ENCODE measurements around the gene HPS6. TPM values are rescaled to one million over a fixed set of nuclear protein-coding genes. Genes with fewer than 3 reads are reported as not detected.

HPS6 gene
- total and polyA plus RNA-seq, 9 of the 15 experiments (the other 6 are each of a cell fraction or from before 2014, with no cell fraction given) = 0.45 to 14.0 (median 4.5) TPM

GRCh38 chr10:102040305-102041050 is 24.7 kb upstream of the HPS6 start:
- Histone ChIP-seq H3K4me3 (no peak overlapping the region), H3K79me2 (ENCODE audit: control insufficient read depth, insufficient read depth, low read length) (peaks cover 19% of the 10 kb centered on the region), H4K20me1 (replicated peaks; ENCODE audit: control insufficient read depth, insufficient read depth, low read length) (peaks cover 5% of the 10 kb centered on the region; the same call in 1 of the 2 replicates), H3K4me2 (ENCODE audit: insufficient read depth, low read length) (no peak overlapping the region), H3K9ac (ENCODE audit: insufficient read depth in 1 of 2, low read depth in 2 of 2, low read length in 2 of 2) (no peak overlapping the region), H3K27me3 (ENCODE audit: control insufficient read depth in 2 of 2, insufficient read depth in 2 of 2, low read length in 2 of 2) (no peaks in the 10 kb centered on the region), H3K4me1 (replicated peaks in 1 of 2; ENCODE audit: control insufficient read depth in 2 of 2, insufficient read depth in 2 of 2, low read length in 2 of 2) (no peaks in the 10 kb centered on the region; a peak in 3 of 5 replicates), H3K36me3 (ENCODE audit: control insufficient read depth, insufficient read depth, low read length) (peaks cover 8% of the 10 kb centered on the region; the same call in 1 of the 3 replicates), H2AFZ (ENCODE audit: low read depth, low read length) (no peak overlapping the region), H3K27ac (ENCODE audit: extremely low read depth, low read depth, low read length) (no peak overlapping the region), H3K9me3 (replicated peaks; ENCODE audit: control insufficient read depth, insufficient read depth, low read depth, low read length) (no peaks in the 10 kb centered on the region), H3K9me1 (ENCODE audit: control insufficient read depth, insufficient read depth, low read length) (peaks cover 2% of the 10 kb centered on the region)
- DNase-seq (ENCODE audit: extremely low read depth in 1 of 4, low spot score in 3 of 4) (peak in 3 of 4 experiments; percentile 2 to 4 (median 3)), ATAC-seq (no peak), FAIRE-seq (no peak)
- intact Hi-C loops (cut with micrococcal nuclease) (no loop called here), in situ Hi-C loops (cut with MboI) (loop anchor here (5.0 to 25.0 kb wide), 2 partner anchors 203 to 1053 kb away; partner anchors contain the start of genes LZTS2, MRPL43 and TWNK)
- 33% methylated on average over 7 of the region's 7 CpGs for WGBS (ENCODE audit: insufficient coverage, low coverage, missing lambda C conversion rate)
- POLR2A ChIA-PET = interaction anchor here (0.7 to 4.6 kb wide), 3 partner anchors 12 to 211 kb away, joined by 3 to 35 read pairs (median 7); no protein-coding TSS in a partner anchor
- CTCF ChIA-PET (ENCODE audit: low intra/inter-chr PET ratio) = no interaction called here
- no TSS peak for BruUV-seq (replicated peaks)
- TF ChIP-seq ZNF316 (IDR thresholded peaks at IDR 0.05) (no peak), EHMT2 (IDR thresholded peaks at IDR 0.05) (peak; percentile 90), HMGN3 (IDR thresholded peaks at IDR 0.05; ENCODE audit: borderline replicate concordance, extremely low read depth, insufficient read length, low read depth, low read length) (no peak), MIER1 (IDR thresholded peaks at IDR 0.05; ENCODE audit: low read depth) (peak; percentile 73; the same call in 1 of the 2 replicates), IRF2 (CRISPR knock-in tag; IDR thresholded peaks at IDR 0.05) (no peak), REST (IDR thresholded peaks at IDR 0.05; ENCODE audit: borderline replicate concordance) (peak; percentile 96), REST (CRISPR knock-in tag; IDR thresholded peaks at IDR 0.05; ENCODE audit: low read depth) (0 out of 2 replicates have a peak, but pooled peaks have one; percentile 45)

All from K562 (cell line).